Endometrial microvascular endothelial cells (primary cell): Measurements from ENCODE around the gene TBCC. TPM values are rescaled to one million over a fixed set of nuclear protein-coding genes. Genes with fewer than 3 reads are reported as not detected.
"Not testable (repeated sequence)": the region's sequence is repeated elsewhere in the genome, so short reads cannot be mapped to it uniquely, and the experiment has no call there.

Experiments used
- in situ Hi-C: cut with HindIII; loops from 2 replicates; pipeline ENCODE4 v1.10.0; 2017; ENCODE audit warnings: low sequenced_read_pairs, low pct_unique_long_range_greater_than_20kb; ENCODE audit errors: inconsistent ontology term
- total RNA-seq: library from RNA; depleted of rRNA; stranded (reverse); fragments of >200 nt; gene quantifications from one replicate; pipeline ENCODE4 v1.2.3, GENCODE V29; 2015; ENCODE audit errors: inconsistent ontology term

Gene TBCC
- total RNA-seq, 1 donor from 2014 or later = 48.2 TPM

GRCh38 chr6:42708096-42708495, 37.8 kb downstream of the TBCC start:
- in situ Hi-C loops = no loop called here

GRCh38 chr6:42707595-42707994, 38.3 kb downstream of the TBCC start:
- in situ Hi-C loops = no loop called here

- in situ Hi-C loops = no loop called here
These were observed 40.9 kb downstream of the TBCC start for GRCh38 chr6:42704937-42705374.

DNA sequence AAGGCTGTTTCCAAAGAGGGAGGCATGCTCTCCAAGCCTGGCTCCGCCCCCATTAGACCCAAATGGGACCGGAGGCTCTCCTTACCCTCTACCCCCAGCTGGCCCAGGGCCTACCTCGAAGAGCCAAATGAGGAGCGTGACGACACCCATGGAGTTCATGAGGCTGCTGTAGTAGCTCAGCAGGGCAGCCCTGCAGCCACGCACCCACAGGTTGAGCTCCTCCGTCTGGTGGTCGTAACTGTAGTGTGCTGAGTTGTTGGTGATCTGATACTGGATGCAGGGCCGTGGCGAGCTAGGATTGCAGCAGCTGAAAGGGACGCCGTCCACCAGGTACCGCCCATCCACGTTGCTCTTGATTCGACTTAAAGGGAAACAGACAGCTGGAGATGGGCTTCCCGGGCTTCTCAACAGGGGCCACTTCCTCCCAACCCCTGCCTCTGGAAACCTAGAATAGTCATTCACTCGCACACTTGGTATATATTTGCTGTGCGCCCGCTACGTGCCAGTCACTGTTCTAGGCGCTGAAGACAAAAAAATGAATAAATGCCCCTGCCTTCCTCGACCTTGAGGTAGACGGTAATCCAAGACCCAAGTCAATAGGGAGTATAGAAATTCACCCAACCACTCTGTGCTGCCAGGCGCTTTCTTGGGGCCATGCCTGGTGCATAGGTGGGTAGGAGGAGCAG, 41.5 kb downstream of the TBCC start:
- in situ Hi-C loops = no loop called here

- in situ Hi-C loops = not testable (repeated sequence)
These were observed 43.1 kb downstream of the TBCC start for GRCh38 chr6:42702786-42703185.

GRCh38 chr6:42702200-42702599, 43.7 kb downstream of the TBCC start:
- in situ Hi-C loops = no loop called here

DNA sequence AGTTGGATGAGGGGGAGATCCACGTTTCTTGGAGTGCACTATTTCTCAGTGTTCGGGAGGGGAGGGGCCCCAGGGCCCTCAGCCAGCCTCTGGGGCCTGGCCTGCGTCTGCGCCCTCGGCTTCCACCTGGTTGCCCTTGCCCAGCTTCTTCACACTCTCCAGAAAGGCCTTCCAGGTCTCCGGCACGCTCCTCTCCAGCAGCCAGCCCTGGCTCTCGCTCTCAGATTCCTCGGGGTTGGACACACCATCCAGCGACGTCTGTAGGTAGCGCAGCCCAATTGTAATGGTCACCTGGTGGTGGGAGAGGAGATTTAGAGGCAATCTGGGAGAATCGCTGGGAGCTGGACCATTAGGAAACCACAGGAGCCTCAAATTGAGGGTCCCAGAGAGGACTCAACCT, 47.7 kb downstream of the TBCC start:
- in situ Hi-C loops = no loop called here

DNA sequence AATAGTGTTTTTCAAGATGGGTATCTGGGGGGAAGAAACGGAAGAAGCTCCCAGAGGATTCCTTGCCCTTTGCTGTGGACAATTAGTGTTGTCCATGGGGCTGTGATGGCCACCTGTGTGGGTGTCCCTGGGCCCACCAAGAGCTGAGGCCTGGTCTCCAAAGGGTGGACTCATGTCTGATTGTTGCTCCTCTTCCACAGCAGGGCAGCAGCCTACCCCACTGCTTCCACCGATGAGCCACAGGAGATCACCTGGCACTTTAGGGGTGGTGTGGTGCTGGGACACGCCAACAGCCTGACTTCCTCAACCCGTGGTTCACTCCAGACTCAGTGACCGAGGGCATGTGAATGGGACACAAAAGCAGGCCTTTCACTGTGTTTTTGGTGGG, 48.6 kb downstream of the TBCC start:
- in situ Hi-C loops = no loop called here

DNA sequence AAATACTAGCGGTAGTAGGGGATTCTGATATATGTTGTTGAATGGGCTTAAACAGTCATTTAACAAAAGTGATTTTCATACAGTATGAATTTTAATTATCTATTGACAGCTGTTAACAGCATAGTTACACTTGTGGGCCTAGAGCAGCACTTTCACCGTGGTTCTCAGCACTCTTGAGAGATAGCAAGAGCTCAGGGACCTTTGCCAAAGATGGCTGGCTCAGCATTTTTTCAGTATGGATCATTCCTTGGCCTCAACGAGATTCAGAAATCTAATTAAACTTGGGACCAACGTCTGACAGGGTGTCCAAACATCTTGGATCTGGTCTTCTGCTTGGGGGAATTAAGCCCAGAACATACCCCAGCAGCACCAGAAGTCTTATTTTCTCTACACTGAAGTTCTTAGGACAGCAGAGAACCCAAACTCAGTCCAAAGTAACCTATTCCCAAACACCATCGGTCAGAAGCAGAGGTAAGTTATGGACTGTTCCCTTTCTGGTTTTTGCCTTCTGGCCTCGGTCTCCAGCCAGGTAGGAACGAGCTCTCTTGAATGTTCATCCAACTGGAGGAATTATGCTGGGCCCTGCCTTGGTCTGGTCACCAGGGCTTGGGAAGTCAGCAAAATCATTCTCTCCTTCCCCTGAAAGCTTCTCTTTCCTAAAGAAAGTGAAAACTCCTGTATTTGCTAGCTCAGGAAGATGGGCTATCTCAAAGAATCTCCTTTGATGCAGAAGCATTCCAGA, 49.2 kb downstream of the TBCC start:
- in situ Hi-C loops = no loop called here

DNA sequence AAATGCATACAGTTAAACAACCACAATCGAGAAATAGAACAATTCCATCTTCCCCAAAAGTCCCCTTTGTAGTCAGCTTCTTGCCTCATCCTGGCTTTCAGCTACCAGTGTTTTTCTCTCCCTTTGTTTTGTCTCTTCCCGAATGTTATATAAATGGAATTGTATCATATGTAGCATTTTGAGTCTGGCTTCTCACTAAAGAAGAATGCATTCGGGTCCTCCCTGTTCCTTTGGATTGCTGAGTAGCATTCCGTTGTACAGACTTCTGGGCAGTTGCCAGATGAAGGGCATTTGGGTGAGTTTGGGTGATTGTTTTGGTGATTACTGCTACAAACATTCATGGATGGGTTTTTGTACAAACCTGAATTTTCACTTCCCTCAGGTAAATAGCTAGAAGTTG, 51.3 kb downstream of the TBCC start:
- in situ Hi-C loops = no loop called here

Other genes starting within 250 kb of the TBCC start
- gene UBR2, start 182.1 kb downstream of the TBCC start, total RNA-seq = 15.1 TPM
- gene PRPH2, start 23.5 kb downstream of the TBCC start, total RNA-seq = 1.4 TPM
- gene BICRAL, start 35.9 kb upstream of the TBCC start, total RNA-seq = 3.9 TPM
- 169 TPM for gene RPL7L1, start 133.5 kb upstream of the TBCC start, total RNA-seq
- not detected for gene PTCRA, start 169.9 kb upstream of the TBCC start, total RNA-seq
- gene CNPY3, start 183.4 kb upstream of the TBCC start, total RNA-seq = 53.7 TPM
- 0.84 TPM for gene GNMT, start 214.7 kb upstream of the TBCC start, total RNA-seq
- 12.2 TPM for gene PEX6, start 233.1 kb upstream of the TBCC start, total RNA-seq
- gene PPP2R5D, start 238.5 kb upstream of the TBCC start, total RNA-seq = 97.0 TPM